Kidney epithelial cell (primary cell): Measurements from ENCODE around the gene NCS1. TPM values are rescaled to one million over a fixed set of nuclear protein-coding genes. Genes with fewer than 3 reads are reported as not detected.

Experiments used
- DNase-seq: peaks from one replicate; pipeline ENCODE4 v3.0.0-alpha.2; 2010; ENCODE audit warnings: low read depth
- H3K27me3 ChIP-seq: 2 replicates; pipeline ENCODE4 v1.6.0; 2011; ENCODE audit warnings: low read length; ENCODE audit not compliant: control insufficient read depth, insufficient read depth
- H3K36me3 ChIP-seq: 2 replicates; pipeline ENCODE4 v1.5.1; 2011; ENCODE audit warnings: low read length; ENCODE audit not compliant: control insufficient read depth, insufficient read depth
- H3K4me3 ChIP-seq: 2 replicates; pipeline ENCODE4 v1.5.1; 2011; ENCODE audit warnings: low read depth, mild to moderate bottlenecking, control low read depth, low read length
- CTCF ChIP-seq: IDR thresholded peaks from 2 replicates; pipeline ENCODE4 v1.5.1; 2011; ENCODE audit warnings: mild to moderate bottlenecking, moderate library complexity, low read length, control low read depth, inconsistent platforms; ENCODE audit not compliant: insufficient read depth, poor library complexity, severe bottlenecking
- total RNA-seq: library from RNA; depleted of rRNA; stranded (reverse); fragments of >200 nt; gene quantifications from 2 replicates; pipeline ENCODE4 v1.2.3, GENCODE V29; 2015

NCS1 gene
- total RNA-seq, 1 donor from 2014 or later = 69.2 TPM

DNA sequence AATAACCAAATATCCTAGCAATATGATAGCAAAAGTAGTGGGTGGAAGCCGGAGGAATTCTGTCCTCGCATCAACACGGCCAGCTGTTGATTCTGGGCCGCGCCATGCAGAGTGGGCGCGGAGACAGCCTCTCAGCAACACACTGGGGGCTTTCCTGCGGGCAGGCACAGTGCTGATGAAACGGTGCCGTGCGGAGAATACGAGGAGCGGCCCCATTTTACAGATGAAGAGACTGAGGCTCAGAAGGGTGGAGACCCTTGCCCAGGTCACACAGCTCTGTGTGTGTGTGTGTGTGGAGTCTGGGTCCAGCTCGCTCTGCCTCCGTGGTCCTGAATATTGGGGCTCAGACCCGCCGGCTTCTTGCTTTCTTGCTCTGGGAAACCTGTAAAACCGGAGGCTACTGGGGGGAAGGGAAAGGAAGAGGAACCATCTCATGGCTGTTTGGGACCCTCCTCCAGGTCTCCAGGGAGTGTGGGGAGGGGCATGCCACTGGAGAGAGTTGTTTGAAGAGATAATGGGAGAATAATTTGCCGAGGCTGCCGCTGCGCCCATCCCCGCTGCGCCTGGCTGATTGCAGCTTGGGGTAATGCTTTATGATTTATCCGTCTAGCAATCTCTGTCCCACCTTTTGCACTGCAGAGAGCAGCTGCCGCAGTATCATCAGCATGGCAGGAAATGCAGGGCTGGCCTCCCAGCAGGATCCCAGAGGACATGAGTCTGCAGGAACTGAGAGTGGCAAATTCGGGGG lies 36.6 kb downstream of the NCS1 start:
- TF ChIP-seq CTCF = no peak
- Histone ChIP-seq H3K27me3 (no peaks in the 10 kb centered on the region), H3K36me3 (no peaks in the 10 kb centered on the region)

GRCh38 chr9:130209422-130209821 lies 37.2 kb downstream of the NCS1 start:
- Histone ChIP-seq H3K27me3 (no peaks in the 10 kb centered on the region), H3K4me3 (no peak overlapping the region)
- TF ChIP-seq CTCF = no peak

More for the DNA sequence above, 36.6 kb downstream of the NCS1 start:
- no peak overlapping the region for H3K4me3 ChIP-seq
- no peak for DNase-seq

GRCh38 chr9:130211548-130212226 lies 39.5 kb downstream of the NCS1 start:
- no peaks in the 10 kb centered on the region for H3K36me3 ChIP-seq
- no peak for DNase-seq
- no peak for TF ChIP-seq CTCF

More at GRCh38 chr9:130209422-130209821, 37.2 kb downstream of the NCS1 start:
- DNase-seq = no peak
- H3K36me3 ChIP-seq = no peaks in the 10 kb centered on the region

DNA sequence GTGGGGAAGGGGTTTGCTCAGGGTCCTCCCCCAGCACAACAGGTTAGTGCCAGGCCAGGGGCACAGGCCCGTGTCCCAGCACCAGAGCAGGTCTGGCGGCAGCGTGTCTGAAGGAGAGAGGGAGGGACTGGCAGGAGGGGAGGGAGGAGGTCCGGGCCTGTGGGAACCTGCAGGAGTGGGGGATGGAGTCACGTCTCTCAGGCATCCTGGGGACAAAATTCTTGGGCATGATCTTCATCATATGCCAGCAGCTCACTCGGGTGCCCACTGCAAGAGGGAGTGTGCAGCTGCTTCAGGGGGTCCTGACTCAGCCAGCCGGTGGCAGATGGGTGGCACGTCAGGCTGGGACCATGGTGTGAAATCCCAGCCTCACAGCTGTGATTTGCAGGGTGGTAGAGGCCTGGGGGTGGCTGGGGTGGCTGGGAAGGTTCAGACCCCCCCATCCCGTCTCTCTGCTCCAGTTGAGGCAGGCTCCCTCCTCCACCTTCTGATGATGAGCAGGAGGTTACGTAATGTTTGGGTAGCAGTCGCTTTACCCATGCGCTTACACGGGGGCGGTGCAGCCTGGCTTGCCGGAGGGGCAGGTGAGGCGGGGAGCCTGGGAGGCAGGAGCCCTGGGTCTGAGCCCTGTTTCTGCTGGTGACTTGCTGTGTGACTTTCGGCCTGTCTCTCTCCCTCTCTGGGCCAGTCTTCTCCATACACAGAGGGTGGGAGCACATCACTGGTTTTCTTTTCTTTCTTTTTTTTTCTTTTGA lies 40.5 kb downstream of the NCS1 start:
- DNase-seq = no peak
- no peaks in the 10 kb centered on the region for H3K27me3 ChIP-seq
- no peak overlapping the region for H3K4me3 ChIP-seq
- H3K36me3 ChIP-seq = no peaks in the 10 kb centered on the region
- no peak for TF ChIP-seq CTCF

More at GRCh38 chr9:130211548-130212226, 39.5 kb downstream of the NCS1 start:
- Histone ChIP-seq H3K4me3 (no peak overlapping the region), H3K27me3 (no peaks in the 10 kb centered on the region)

DNA sequence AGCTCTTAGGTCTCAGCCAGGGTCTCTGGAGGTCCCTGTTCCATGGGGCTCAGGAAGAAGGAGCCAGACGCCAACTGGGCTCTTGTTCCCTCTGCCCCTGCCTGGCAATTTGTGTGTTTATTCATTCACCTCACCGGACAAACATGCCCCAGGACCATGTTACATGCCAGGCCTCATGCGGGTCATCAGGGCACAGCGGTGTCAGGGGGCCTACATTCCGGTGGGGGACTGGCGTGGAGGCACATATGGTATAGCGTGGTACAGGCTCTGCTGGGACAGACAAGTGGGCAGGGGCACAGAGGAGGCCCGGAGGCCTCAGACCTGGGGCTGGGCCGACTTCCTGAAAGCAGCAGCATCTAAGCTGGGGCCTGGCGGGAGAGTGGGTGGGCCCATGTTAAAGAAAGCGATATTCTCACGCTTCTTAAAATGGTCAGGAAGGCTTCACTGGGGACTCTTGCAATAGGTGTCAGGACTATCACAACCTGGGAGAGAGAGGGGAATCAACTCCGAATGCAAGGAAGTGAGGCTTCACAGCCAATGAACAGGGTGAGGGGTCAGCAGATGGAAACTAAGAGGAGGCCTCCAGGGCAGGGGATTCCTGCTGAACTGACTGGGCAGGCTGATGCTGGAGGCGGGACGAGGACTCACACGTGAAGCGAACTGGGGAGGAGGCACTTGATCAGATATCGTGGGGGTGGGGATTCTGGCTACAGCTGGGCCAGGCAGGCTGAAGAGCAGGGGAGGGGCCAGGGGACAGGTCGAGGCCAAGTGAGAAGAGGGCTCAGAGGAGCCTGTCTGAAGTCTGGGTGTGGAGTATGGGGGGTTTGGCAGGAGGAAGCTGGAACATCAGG lies 41.9 kb downstream of the NCS1 start:
- TF ChIP-seq CTCF = no peak
- no peak for DNase-seq
- Histone ChIP-seq H3K27me3 (no peaks in the 10 kb centered on the region), H3K4me3 (no peak overlapping the region), H3K36me3 (no peaks in the 10 kb centered on the region)
